Measurements from ENCODE around the gene KANSL1.
A peak's percentile ranks its signal among the peaks of the same experiment; 100 is the strongest.

Gene KANSL1

DNA sequence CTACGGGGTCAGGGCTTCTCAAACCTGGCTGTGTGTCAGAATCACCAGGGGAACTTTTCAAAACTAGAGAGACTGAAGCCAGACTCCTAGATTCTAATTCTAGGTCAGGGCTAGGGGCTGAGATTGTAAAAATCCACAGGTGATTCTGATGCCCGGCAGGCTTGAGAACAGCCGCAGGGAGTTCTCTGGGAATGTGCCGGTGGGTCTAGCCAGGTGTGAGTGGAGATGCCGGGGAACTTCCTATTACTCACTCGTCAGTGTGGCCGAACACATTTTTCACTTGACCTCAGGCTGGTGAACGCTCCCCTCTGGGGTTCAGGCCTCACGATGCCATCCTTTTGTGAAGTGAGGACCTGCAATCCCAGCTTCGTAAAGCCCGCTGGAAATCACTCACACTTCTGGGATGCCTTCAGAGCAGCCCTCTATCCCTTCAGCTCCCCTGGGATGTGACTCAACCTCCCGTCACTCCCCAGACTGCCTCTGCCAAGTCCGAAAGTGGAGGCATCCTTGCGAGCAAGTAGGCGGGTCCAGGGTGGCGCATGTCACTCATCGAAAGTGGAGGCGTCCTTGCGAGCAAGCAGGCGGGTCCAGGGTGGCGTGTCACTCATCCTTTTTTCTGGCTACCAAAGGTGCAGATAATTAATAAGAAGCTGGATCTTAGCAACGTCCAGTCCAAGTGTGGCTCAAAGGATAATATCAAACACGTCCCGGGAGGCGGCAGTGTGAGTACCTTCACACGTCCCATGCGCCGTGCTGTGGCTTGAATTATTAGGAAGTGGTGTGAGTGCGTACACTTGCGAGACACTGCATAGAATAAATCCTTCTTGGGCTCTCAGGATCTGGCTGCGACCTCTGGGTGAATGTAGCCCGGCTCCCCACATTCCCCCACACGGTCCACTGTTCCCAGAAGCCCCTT is 183.3 kb downstream of the KANSL1 start:
- TF ChIP-seq, protein P1, sequence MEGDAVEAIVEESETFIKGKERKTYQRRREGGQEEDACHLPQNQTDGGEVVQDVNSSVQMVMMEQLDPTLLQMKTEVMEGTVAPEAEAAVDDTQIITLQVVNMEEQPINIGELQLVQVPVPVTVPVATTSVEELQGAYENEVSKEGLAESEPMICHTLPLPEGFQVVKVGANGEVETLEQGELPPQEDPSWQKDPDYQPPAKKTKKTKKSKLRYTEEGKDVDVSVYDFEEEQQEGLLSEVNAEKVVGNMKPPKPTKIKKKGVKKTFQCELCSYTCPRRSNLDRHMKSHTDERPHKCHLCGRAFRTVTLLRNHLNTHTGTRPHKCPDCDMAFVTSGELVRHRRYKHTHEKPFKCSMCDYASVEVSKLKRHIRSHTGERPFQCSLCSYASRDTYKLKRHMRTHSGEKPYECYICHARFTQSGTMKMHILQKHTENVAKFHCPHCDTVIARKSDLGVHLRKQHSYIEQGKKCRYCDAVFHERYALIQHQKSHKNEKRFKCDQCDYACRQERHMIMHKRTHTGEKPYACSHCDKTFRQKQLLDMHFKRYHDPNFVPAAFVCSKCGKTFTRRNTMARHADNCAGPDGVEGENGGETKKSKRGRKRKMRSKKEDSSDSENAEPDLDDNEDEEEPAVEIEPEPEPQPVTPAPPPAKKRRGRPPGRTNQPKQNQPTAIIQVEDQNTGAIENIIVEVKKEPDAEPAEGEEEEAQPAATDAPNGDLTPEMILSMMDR (IDR thresholded peaks at IDR 0.05), result no peak

DNA sequence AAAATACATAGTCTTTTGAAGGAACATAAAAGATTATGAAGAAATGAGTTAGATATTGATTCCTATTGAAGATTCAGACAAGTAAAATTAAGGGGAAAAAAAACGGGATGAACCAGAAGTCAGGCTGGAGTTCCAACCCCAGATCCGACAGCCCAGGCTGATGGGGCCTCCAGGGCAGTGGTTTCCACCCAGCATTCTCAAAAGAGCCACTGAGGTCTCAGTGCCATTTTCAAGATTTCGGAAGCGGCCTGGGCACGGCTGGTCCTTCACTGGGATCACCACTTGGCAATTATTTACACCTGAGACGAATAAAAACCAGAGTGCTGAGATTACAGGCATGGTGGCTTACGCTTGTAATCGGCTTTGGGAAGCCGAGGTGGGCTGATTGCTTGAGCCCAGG is 184.6 kb downstream of the KANSL1 start:
- TF ChIP-seq, protein P1 (IDR thresholded peaks at IDR 0.05), result no peak

- TF ChIP-seq, protein P1 (IDR thresholded peaks at IDR 0.05), result no peak
Observed at GRCh38 chr17:46007461-46007965, 185.7 kb downstream of the KANSL1 start.

DNA sequence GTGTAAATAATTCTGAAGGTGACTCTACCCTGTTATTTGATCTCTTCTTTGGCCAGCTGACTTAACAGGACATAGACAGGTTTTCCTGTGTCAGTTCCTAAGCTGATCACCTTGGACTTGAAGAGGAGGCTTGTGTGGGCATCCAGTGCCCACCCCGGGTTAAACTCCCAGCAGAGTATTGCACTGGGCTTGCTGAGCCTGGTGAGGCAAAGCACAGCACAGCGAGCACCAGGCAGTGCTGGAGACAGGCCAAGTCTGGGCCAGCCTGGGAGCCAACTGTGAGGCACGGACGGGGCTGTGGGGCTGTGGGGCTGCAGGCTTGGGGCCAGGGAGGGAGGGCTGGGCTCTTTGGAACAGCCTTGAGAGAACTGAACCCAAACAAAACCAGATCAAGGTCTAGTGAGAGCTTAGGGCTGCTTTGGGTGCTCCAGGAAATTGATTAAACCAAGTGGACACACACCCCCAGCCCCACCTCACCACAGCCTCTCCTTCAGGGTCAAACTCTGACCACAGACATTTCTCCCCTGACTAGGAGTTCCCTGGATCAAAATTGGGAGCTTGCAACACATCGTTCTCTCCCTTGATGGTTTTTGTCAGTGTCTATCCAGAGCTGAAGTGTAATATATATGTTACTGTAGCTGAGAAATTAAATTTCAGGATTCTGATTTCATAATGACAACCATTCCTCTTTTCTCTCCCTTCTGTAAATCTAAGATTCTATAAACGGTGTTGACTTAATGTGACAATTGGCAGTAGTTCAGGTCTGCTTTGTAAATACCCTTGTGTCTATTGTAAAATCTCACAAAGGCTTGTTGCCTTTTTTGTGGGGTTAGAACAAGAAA is 189.1 kb downstream of the KANSL1 start:
- TF ChIP-seq, protein P1 (IDR thresholded peaks at IDR 0.05), result no peak

GRCh38 chr17:46002973-46003316 is 190.3 kb downstream of the KANSL1 start:
- TF ChIP-seq, protein P1 (IDR thresholded peaks at IDR 0.05), result no peak

DNA sequence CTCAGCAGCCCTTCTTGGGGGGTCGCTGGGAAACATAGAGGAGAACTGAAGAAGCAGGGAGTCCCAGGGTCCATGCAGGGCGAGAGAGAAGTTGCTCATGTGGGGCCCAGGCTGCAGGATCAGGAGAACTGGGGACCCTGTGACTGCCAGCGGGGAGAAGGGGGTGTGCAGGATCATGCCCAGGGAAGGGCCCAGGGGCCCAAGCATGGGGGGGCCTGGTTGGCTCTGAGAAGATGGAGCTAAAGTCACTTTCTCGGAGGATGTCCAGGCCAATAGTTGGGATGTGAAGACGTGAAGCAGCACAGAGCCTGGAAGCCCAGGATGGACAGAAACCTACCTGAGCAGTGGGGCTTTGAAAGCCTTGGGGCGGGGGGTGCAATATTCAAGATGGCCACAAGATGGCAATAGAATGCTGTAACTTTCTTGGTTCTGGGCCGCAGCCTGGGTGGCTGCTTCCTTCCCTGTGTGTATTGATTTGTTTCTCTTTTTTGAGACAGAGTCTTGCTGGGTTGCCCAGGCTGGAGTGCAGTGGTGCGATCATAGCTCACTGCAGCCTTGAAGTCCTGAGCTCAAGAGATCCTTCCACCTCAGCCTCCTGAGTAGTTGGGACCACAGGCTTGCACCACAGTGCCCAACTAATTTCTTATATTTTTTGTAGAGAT is 190.8 kb downstream of the KANSL1 start:
- TF ChIP-seq, protein P1 (IDR thresholded peaks at IDR 0.05), result peak; percentile 88
